Fibroblast of mammary gland (primary cell): ENCODE results near the gene CCDC30.
"Not testable (repeated sequence)": the region's sequence is repeated elsewhere in the genome, so short reads cannot be mapped to it uniquely, and the experiment has no call there.

Source experiments
- DNase-seq: peaks from one replicate; pipeline ENCODE4 v3.0.0-alpha.2; 2010; ENCODE audit warnings: low read depth
- H3K4me3 ChIP-seq: 2 replicates; pipeline ENCODE4 v1.5.1; 2011; ENCODE audit warnings: low read depth, mild to moderate bottlenecking, low read length, moderate library complexity; ENCODE audit not compliant: control insufficient read depth
- TF ChIP-seq, protein P1 (sequence below): conservative IDR thresholded peaks from 2 replicates; pipeline ENCODE4 v1.5.1; 2011; ENCODE audit warnings: low read depth, low read length, inconsistent platforms; ENCODE audit not compliant: control insufficient read depth, insufficient read depth

Gene CCDC30

GRCh38 chr1:42456754-42457089, 6.4 kb upstream of the CCDC30 start:
- H3K4me3 ChIP-seq = peak overlapping the region; percentile 79
- peak; percentile 55 for DNase-seq
- TF ChIP-seq, protein P1, sequence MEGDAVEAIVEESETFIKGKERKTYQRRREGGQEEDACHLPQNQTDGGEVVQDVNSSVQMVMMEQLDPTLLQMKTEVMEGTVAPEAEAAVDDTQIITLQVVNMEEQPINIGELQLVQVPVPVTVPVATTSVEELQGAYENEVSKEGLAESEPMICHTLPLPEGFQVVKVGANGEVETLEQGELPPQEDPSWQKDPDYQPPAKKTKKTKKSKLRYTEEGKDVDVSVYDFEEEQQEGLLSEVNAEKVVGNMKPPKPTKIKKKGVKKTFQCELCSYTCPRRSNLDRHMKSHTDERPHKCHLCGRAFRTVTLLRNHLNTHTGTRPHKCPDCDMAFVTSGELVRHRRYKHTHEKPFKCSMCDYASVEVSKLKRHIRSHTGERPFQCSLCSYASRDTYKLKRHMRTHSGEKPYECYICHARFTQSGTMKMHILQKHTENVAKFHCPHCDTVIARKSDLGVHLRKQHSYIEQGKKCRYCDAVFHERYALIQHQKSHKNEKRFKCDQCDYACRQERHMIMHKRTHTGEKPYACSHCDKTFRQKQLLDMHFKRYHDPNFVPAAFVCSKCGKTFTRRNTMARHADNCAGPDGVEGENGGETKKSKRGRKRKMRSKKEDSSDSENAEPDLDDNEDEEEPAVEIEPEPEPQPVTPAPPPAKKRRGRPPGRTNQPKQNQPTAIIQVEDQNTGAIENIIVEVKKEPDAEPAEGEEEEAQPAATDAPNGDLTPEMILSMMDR = no peak

GRCh38 chr1:42461196-42461595, 1.9 kb upstream of the CCDC30 start:
- DNase-seq = no peak
- no peak overlapping the region for H3K4me3 ChIP-seq
- TF ChIP-seq, protein P1 = no peak

GRCh38 chr1:42463921-42464320, 835 bp downstream of the CCDC30 start:
- no peak for DNase-seq
- TF ChIP-seq, protein P1 = no peak
- H3K4me3 ChIP-seq = peak overlapping the region; percentile 76

GRCh38 chr1:42466030-42466429, 2.9 kb downstream of the CCDC30 start:
- DNase-seq = no peak
- no peak overlapping the region for H3K4me3 ChIP-seq
- TF ChIP-seq, protein P1 = no peak

DNA sequence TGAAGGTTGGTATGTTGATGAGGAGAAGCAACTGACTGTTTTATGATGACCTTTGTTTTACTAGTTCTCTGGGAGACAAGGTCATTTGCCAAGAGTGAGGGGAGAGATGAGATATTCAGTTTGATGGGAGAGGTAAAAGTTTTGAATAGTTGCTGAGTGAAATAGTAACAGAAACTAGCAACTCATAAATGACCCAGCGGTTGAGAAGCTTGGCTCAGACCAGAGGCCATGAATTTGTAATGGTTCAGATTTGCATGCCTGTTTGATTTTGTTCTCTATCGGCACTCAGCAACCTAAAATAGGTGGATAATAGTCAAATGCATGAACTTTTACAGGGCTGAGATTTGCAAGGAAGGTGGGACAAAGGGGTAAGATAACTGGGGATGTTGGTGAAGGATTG, 6.6 kb downstream of the CCDC30 start:
- TF ChIP-seq, protein P1 = no peak
- H3K4me3 ChIP-seq = no peak overlapping the region

GRCh38 chr1:42476605-42477004, 13.5 kb downstream of the CCDC30 start:
- TF ChIP-seq, protein P1 = no peak
- no peak overlapping the region for H3K4me3 ChIP-seq
- no peak for DNase-seq

More for the DNA sequence above, 6.6 kb downstream of the CCDC30 start:
- no peak for DNase-seq

DNA sequence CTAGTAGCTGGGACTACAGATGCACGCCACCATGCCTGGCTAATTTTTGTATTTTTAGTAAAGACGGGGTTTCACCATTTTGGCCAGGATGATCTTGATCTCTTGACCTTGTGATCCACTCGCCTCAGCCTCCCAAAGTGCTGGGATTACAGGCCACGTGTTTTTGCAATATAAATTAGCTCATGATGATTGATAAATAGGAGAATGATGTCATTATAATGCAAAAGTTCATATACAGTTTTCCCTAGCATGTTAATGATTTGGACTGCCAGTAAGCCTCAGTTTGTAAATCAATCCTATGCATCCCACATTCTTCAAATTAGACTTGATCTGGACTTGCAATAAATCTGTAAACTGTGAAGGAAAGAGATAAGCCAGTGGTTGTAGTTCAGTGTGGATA, 14.3 kb downstream of the CCDC30 start:
- DNase-seq, H3K4me3 ChIP-seq: not testable (repeated sequence)

- no peak overlapping the region for H3K4me3 ChIP-seq
- DNase-seq = no peak
- TF ChIP-seq, protein P1 = no peak
Measured at GRCh38 chr1:42477775-42478174, 14.7 kb downstream of the CCDC30 start.
